Retinal pigment epithelial cell (primary cell): ENCODE measurements around the gene CENPF.

Source experiments
- DNase-seq: peaks from one replicate; pipeline ENCODE4 v3.0.0-alpha.2; 2010; ENCODE audit warnings: low read depth
- H3K4me3 ChIP-seq: 2 replicates; pipeline ENCODE4 v1.5.1; 2011; ENCODE audit warnings: mild to moderate bottlenecking, low read length, control low read depth, moderate library complexity
- TF ChIP-seq, protein P1 (sequence below): conservative IDR thresholded peaks from 2 replicates; pipeline ENCODE4 v1.5.1; 2011; ENCODE audit warnings: low read depth, low read length, control low read depth, inconsistent platforms

CENPF gene

DNA sequence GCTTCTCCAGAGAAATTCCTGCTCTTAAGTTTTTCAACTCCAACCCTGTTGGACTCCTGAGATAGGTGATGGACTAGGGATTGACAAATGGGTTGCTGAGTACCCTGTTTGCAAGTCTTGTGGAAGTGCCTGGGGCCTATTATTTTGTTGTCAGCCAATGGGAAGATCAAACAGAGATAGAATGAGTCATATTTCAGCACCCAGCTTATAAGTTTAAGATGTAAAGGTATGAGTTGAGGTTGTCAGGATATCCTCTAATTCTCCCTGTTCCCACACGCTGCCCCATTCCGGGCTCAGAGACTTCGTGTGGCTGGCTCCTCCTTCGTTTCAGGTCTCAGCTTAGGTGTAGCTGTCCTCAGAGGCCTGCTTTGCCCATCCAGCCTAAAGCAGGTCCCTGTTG, 91.8 kb downstream of the CENPF start:
- no peak overlapping the region for H3K4me3 ChIP-seq
- no peak for DNase-seq
- TF ChIP-seq, protein P1, sequence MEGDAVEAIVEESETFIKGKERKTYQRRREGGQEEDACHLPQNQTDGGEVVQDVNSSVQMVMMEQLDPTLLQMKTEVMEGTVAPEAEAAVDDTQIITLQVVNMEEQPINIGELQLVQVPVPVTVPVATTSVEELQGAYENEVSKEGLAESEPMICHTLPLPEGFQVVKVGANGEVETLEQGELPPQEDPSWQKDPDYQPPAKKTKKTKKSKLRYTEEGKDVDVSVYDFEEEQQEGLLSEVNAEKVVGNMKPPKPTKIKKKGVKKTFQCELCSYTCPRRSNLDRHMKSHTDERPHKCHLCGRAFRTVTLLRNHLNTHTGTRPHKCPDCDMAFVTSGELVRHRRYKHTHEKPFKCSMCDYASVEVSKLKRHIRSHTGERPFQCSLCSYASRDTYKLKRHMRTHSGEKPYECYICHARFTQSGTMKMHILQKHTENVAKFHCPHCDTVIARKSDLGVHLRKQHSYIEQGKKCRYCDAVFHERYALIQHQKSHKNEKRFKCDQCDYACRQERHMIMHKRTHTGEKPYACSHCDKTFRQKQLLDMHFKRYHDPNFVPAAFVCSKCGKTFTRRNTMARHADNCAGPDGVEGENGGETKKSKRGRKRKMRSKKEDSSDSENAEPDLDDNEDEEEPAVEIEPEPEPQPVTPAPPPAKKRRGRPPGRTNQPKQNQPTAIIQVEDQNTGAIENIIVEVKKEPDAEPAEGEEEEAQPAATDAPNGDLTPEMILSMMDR, result no peak

DNA sequence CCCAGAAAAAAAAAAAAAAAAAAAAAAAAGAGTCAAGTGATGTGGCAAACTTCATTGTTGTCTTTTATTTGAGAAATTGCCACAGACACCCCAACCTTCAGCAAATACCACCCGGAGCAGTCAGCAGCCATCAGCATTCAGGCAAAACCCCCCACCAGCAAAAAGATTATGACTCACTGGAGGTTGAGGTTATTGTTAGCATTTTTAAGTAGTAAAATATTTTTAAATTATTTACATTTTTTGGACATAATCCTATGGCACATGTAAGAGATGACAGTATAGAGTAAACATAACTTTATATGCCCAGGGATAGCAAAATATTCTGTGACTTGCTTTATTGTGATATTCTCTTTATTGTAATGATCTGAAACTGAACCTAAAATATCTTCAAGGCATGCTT, 95.6 kb downstream of the CENPF start:
- no peak for DNase-seq
- H3K4me3 ChIP-seq, result no peak overlapping the region
- TF ChIP-seq, protein P1, result no peak

DNA sequence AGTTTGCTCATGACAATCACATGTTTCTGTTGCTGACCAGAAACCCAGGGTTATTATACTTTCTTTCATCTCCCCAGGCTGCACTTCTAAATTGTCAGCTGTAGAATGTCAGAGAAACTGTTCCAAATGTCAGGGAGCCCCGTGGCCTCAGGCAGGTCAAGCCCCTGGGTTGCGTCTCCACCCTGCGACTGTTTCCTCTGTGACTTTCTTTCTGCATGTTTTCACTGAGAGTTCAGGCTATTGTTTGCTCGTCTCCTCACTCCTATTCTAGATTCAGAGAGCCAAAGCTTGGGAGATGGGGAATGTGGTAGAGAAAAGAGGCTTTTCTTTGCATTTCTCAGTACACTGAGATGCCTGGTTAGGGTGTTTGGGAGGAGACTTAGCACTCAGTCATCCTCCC, 97.4 kb downstream of the CENPF start:
- no peak for DNase-seq
- TF ChIP-seq, protein P1, result no peak
- no peak overlapping the region for H3K4me3 ChIP-seq

DNA sequence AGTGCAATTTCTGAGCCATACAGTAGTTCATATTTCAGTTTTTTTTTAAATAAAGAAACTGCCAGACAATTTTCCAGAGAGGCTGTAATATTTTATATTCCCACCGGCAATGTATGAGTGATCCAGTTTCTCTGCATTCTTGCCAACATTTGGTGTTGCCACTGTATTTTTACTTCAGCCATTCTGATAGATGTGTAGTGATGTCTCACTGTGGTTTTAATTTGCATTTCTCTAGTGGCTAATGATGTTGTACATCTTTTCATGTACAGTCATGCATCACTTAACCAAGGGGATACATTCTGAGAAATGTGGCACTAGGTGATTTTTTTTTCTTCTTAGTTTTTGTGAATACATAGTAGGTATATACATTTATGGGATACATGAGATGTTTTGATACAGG, 99.6 kb downstream of the CENPF start:
- TF ChIP-seq, protein P1, result no peak
- no peak for DNase-seq
- H3K4me3 ChIP-seq, result no peak overlapping the region

DNA sequence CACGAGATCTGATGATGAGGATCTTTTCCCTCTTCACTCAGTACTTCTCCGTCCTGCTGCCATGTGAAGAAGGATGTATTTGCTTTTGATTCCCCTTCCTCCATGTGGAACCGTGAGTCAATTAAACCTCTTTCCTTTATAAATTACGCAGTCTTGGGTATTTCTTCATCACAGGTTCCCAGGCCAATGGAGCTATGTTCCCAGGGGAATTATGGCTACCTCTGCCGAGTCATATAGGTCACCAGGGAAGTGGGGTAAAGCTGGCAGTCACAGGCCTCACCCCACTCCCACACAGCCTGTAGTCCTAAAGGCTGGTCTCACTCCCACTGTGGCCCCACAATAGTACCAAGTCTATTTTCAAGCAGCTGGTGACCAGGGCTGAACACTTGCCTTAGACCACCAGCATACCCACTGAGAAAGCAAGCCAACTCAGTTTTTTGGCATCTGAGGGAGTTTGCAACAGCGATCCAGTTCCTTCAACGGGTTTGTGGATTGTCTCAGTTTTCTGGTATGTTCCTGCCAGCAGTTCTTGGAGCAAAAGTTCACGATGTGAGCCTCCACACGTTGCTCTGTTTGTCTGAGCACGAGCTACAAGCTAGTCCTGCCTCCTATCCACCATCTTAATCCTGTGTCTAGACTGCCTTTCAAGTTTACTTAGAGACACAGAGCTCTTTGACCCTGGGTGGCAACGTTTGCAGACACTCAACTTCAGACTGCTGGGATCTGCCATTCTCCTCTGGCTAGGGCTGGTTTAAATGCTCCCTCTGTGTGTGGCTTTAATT, 104.5 kb downstream of the CENPF start:
- no peak overlapping the region for H3K4me3 ChIP-seq
- TF ChIP-seq, protein P1, result no peak
- DNase-seq, result peak; percentile 94

DNA sequence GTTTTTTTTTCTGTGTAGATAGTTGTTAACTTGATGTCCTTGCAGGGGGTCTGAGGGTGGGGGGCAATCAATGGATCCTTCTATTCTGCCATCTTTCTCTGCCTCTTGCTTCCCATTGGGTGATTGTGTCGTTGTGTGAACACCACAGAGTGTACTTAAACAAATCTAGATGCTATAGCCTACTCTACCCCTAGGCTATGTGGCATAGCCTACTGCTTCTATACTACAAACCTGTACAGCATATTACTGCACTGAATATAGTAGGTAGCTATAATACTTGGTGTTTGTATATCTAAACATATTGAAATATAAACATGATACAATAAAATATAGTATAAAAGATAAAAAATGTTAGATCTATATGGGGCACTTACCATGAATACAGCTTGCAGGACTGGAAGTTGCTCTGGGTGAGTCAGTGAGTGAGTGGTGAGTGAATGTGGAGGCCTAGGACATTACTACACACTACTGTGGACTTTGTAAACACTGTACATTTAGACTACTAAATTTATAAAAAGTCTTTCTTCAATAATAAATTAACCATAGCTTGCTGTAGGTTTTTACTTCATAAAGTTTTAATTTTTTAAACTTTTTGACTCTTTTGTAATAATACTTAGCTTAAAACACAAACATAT, 105.4 kb downstream of the CENPF start:
- no peak for DNase-seq
- TF ChIP-seq, protein P1, result no peak

DNA sequence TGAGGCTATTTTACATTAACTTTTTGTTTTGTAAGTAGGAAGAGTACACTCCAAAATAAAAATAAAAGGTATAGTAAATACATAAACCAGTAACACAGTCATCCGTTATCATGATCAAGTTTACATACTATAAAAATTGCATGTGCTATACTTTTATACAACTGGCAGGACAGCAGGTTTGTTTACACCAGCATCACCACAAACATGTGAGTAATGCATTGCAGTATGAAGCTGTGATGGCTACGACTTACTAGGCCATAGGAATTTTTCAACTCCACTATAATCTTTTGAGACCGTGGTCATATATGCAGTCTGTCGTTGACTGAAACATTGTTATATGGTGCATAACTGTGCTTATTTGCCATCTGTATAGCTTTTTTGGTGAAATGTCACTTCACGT, 106.2 kb downstream of the CENPF start:
- no peak for DNase-seq
- TF ChIP-seq, protein P1, result no peak
- H3K4me3 ChIP-seq, result no peak overlapping the region

More for the DNA sequence above, 105.4 kb downstream of the CENPF start:
- H3K4me3 ChIP-seq, result no peak overlapping the region
